Central memory CD8-positive, alpha-beta T cell (primary cell): ENCODE measurements around the gene SNX10.
"Not testable (repeated sequence)": the region's sequence is repeated elsewhere in the genome, so short reads cannot be mapped to it uniquely, and the experiment has no call there.

Experiments
- ATAC-seq: fragments of 150-1000 bp; cut with Tn5 transposase; replicated peaks from 2 replicates; pipeline ENCODE4 v1.10.0; 2022; ENCODE audit warnings: mild to moderate bottlenecking, moderate FRiP score, moderate number of reproducible peaks; ENCODE audit not compliant: poor library complexity, severe bottlenecking; ENCODE audit errors: extremely low read depth
- DNase-seq, 2 donors: peaks; one replicate each; pipeline ENCODE4 v3.0.0; 2021; ENCODE audit warnings: low spot score in 2 of 2
- H3K27ac Mint-ChIP-seq: one replicate; pipeline ENCODE4 v1.8.0; 2022; ENCODE audit warnings: low read depth, mild to moderate bottlenecking, moderate library complexity, mixed read lengths
- H3K27me3 Mint-ChIP-seq: one replicate; pipeline ENCODE4 v1.8.0; 2022; ENCODE audit warnings: mixed read lengths
- H3K36me3 Mint-ChIP-seq: one replicate; pipeline ENCODE4 v1.8.0; 2022; ENCODE audit warnings: mild to moderate bottlenecking, moderate library complexity, mixed read lengths; ENCODE audit not compliant: insufficient read depth
- H3K4me1 Mint-ChIP-seq: one replicate; pipeline ENCODE4 v1.8.0; 2022; ENCODE audit warnings: mixed read lengths
- H3K4me3 Mint-ChIP-seq: one replicate; pipeline ENCODE4 v1.8.0; 2022; ENCODE audit warnings: mild to moderate bottlenecking, moderate library complexity, mixed read lengths
- H3K9me3 Mint-ChIP-seq: one replicate; pipeline ENCODE4 v1.8.0; 2022; ENCODE audit warnings: mixed read lengths

Gene SNX10

GRCh38 chr7:26291699-26292538 is at the start of gene SNX10:
SNX10 (plus strand) TSS chr7:26291862; CDS start chr7:26346443, 54,581 bp downstream.
- DNase-seq: peak; percentile 48 to 54
- ATAC-seq: peak; percentile 52
- Mint-ChIP-seq H3K27ac (peak within 1 kb of the TSS; percentile 97), H3K4me1 (peaks cover 42% of the 10 kb centered on the region), H3K9me3 (no peaks in the 10 kb centered on the region), H3K4me3 (peak within 1 kb of the TSS; percentile 90), H3K27me3 (no peaks in the 10 kb centered on the region), H3K36me3 (peaks cover 11% of the 10 kb centered on the region)

GRCh38 chr7:26245150-26245549 is 46.5 kb upstream of the SNX10 start:
- Mint-ChIP-seq H3K36me3 (no peaks in the 10 kb centered on the region), H3K27me3 (no peaks in the 10 kb centered on the region), H3K4me3 (no peak overlapping the region), H3K9me3 (no peaks in the 10 kb centered on the region), H3K4me1 (no peaks in the 10 kb centered on the region), H3K27ac (no peak overlapping the region)
- no peak for ATAC-seq
- DNase-seq: no peak

- Mint-ChIP-seq H3K36me3 (no peaks in the 10 kb centered on the region), H3K27me3 (no peaks in the 10 kb centered on the region), H3K9me3 (no peaks in the 10 kb centered on the region), H3K4me3 (no peak overlapping the region), H3K27ac (no peak overlapping the region), H3K4me1 (no peaks in the 10 kb centered on the region)
- no peak for DNase-seq
- no peak for ATAC-seq
Measured at GRCh38 chr7:26250239-26250638, 41.4 kb upstream of the SNX10 start.

- not testable (repeated sequence) for H3K36me3 Mint-ChIP-seq, H3K4me1 Mint-ChIP-seq, DNase-seq, H3K27ac Mint-ChIP-seq, H3K9me3 Mint-ChIP-seq, ATAC-seq, H3K4me3 Mint-ChIP-seq
- H3K27me3 Mint-ChIP-seq: peaks cover 19% of the 10 kb centered on the region
Measured at GRCh38 chr7:26261866-26262265, 29.8 kb upstream of the SNX10 start.

- H3K27me3 Mint-ChIP-seq: peaks cover 28% of the 10 kb centered on the region
- no peak for DNase-seq
- H3K27ac Mint-ChIP-seq: no peak overlapping the region
- no peak for ATAC-seq
- no peaks in the 10 kb centered on the region for H3K4me1 Mint-ChIP-seq
- no peaks in the 10 kb centered on the region for H3K9me3 Mint-ChIP-seq
- no peaks in the 10 kb centered on the region for H3K36me3 Mint-ChIP-seq
- no peak overlapping the region for H3K4me3 Mint-ChIP-seq
Measured at GRCh38 chr7:26265065-26265464, 26.6 kb upstream of the SNX10 start.

- no peaks in the 10 kb centered on the region for H3K36me3 Mint-ChIP-seq
Measured at GRCh38 chr7:26265499-26266075, 26.1 kb upstream of the SNX10 start.

GRCh38 chr7:26267601-26268166 is 24.0 kb upstream of the SNX10 start:
- no peak for ATAC-seq
- H3K9me3 Mint-ChIP-seq: no peaks in the 10 kb centered on the region
- H3K27ac Mint-ChIP-seq: no peak overlapping the region
- no peak for DNase-seq
- peaks cover 5% of the 10 kb centered on the region for H3K4me1 Mint-ChIP-seq
- no peak overlapping the region for H3K4me3 Mint-ChIP-seq
- H3K27me3 Mint-ChIP-seq: peaks cover 28% of the 10 kb centered on the region
- H3K36me3 Mint-ChIP-seq: no peaks in the 10 kb centered on the region

More at GRCh38 chr7:26265499-26266075, 26.1 kb upstream of the SNX10 start:
- H3K4me3 Mint-ChIP-seq: no peak overlapping the region
- DNase-seq (no peak), ATAC-seq (no peak)
- no peaks in the 10 kb centered on the region for H3K4me1 Mint-ChIP-seq
- H3K27ac Mint-ChIP-seq: no peak overlapping the region
- no peaks in the 10 kb centered on the region for H3K9me3 Mint-ChIP-seq
- peaks cover 28% of the 10 kb centered on the region for H3K27me3 Mint-ChIP-seq

- Mint-ChIP-seq H3K27ac (no peak overlapping the region), H3K4me3 (no peak overlapping the region), H3K9me3 (no peaks in the 10 kb centered on the region), H3K4me1 (peaks cover 11% of the 10 kb centered on the region), H3K36me3 (no peaks in the 10 kb centered on the region), H3K27me3 (no peaks in the 10 kb centered on the region)
- DNase-seq (no peak), ATAC-seq (no peak)
Measured at GRCh38 chr7:26275213-26275612, 16.4 kb upstream of the SNX10 start.

- ATAC-seq: peak; percentile 60
- no peak overlapping the region for H3K4me3 Mint-ChIP-seq
- H3K27ac Mint-ChIP-seq: no peak overlapping the region
Measured at GRCh38 chr7:26278770-26279169, 12.9 kb upstream of the SNX10 start.

GRCh38 chr7:26279405-26279804 is 12.3 kb upstream of the SNX10 start:
- DNase-seq (no peak), ATAC-seq (peak; percentile 52)
- Mint-ChIP-seq H3K9me3 (no peaks in the 10 kb centered on the region), H3K27ac (no peak overlapping the region), H3K27me3 (no peaks in the 10 kb centered on the region), H3K4me3 (peak overlapping the region; percentile 50), H3K4me1 (peaks cover 6% of the 10 kb centered on the region), H3K36me3 (no peaks in the 10 kb centered on the region)

More at GRCh38 chr7:26278770-26279169, 12.9 kb upstream of the SNX10 start:
- no peak for DNase-seq
- H3K9me3 Mint-ChIP-seq: no peaks in the 10 kb centered on the region
- no peaks in the 10 kb centered on the region for H3K27me3 Mint-ChIP-seq
- peaks cover 6% of the 10 kb centered on the region for H3K4me1 Mint-ChIP-seq
- H3K36me3 Mint-ChIP-seq: no peaks in the 10 kb centered on the region

- H3K4me1 Mint-ChIP-seq: peaks cover 6% of the 10 kb centered on the region
- no peaks in the 10 kb centered on the region for H3K9me3 Mint-ChIP-seq
- peak overlapping the region; percentile 50 for H3K4me3 Mint-ChIP-seq
- no peak overlapping the region for H3K27ac Mint-ChIP-seq
- ATAC-seq (no peak), DNase-seq (no peak)
- H3K27me3 Mint-ChIP-seq: no peaks in the 10 kb centered on the region
- no peaks in the 10 kb centered on the region for H3K36me3 Mint-ChIP-seq
Measured at GRCh38 chr7:26280097-26280496, 11.6 kb upstream of the SNX10 start.

GRCh38 chr7:26280723-26281122 is 10.9 kb upstream of the SNX10 start:
- ATAC-seq (no peak), DNase-seq (no peak)
- no peak overlapping the region for H3K27ac Mint-ChIP-seq
- peaks cover 6% of the 10 kb centered on the region for H3K4me1 Mint-ChIP-seq
- H3K36me3 Mint-ChIP-seq: no peaks in the 10 kb centered on the region
- H3K27me3 Mint-ChIP-seq: no peaks in the 10 kb centered on the region
- H3K9me3 Mint-ChIP-seq: no peaks in the 10 kb centered on the region
- H3K4me3 Mint-ChIP-seq: no peak overlapping the region

GRCh38 chr7:26284477-26284876 is 7.2 kb upstream of the SNX10 start:
- no peak overlapping the region for H3K27ac Mint-ChIP-seq
- no peaks in the 10 kb centered on the region for H3K9me3 Mint-ChIP-seq
- no peak overlapping the region for H3K4me3 Mint-ChIP-seq
- no peaks in the 10 kb centered on the region for H3K27me3 Mint-ChIP-seq
- H3K4me1 Mint-ChIP-seq: peaks cover 5% of the 10 kb centered on the region
- DNase-seq: no peak
- ATAC-seq: no peak
- H3K36me3 Mint-ChIP-seq: no peaks in the 10 kb centered on the region
